ENCODE data around the gene EIF1B.

- TF ChIP-seq CTCF (conservative IDR thresholded peaks at IDR 0.05; ENCODE audit: low read depth, low read length) (no peak), EZH2 (IDR thresholded peaks at IDR 0.05; ENCODE audit: low read length, unreplicated experiment) (no peak)
Measured at GRCh38 chr3:40308725-40309417, 636 bp upstream of the EIF1B start.

Measured in PC-3 (cell line).